PC-9 (cell line): Measurements from ENCODE around the gene LINC00305.

ENCODE experiments used
- EZH2 ChIP-seq: fragments of 200-600 bp; sonication (generic); IDR thresholded peaks from 2 replicates; pipeline ENCODE4 v1.8.0; 2017; ENCODE audit warnings: antibody characterized with exemption, low read depth
- TF ChIP-seq, protein P1 (sequence below): fragments of 200-600 bp; sonication (generic); conservative IDR thresholded peaks from 2 replicates; pipeline ENCODE4 v1.6.1; 2017; ENCODE audit warnings: mixed run types, antibody characterized with exemption, mild to moderate bottlenecking, moderate library complexity

DNA sequence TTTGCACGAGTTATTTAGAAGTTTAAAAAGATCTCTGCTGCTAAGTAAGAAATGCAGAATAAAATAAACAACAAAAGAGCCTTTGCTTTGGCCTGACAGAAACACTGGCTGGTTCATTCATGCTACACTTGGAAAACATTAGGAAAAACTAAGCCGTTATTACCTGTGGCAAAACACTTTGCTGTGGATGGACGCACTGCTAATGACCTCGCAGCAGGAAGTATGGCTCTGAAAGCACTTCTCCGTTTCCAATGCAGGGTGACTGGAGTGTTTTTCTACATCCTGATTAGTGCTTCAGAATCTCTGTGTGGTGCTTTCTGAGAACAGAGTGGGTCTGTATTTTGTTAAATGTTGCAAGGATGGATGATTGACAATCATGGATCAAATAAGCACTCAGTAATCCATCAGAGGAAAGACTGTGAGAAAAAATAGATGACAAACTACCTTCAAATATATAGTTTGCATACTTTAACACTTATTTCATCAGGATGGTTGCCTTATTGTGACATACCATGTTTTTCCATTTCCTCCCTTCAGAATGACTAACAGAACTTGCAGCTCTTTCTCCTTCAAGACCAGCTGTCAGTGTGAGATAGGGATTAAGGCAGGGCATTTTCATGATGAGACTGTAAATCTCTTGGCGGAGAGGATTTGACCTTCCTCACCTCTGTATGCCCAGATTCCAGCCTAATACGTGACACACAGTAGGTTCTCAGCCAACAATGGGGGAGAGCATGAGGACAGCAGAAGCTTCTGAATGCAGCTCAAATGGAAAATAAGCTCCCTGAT, 38.0 kb downstream of the LINC00305 start:
- TF ChIP-seq EZH2: no peak
- TF ChIP-seq, protein P1, sequence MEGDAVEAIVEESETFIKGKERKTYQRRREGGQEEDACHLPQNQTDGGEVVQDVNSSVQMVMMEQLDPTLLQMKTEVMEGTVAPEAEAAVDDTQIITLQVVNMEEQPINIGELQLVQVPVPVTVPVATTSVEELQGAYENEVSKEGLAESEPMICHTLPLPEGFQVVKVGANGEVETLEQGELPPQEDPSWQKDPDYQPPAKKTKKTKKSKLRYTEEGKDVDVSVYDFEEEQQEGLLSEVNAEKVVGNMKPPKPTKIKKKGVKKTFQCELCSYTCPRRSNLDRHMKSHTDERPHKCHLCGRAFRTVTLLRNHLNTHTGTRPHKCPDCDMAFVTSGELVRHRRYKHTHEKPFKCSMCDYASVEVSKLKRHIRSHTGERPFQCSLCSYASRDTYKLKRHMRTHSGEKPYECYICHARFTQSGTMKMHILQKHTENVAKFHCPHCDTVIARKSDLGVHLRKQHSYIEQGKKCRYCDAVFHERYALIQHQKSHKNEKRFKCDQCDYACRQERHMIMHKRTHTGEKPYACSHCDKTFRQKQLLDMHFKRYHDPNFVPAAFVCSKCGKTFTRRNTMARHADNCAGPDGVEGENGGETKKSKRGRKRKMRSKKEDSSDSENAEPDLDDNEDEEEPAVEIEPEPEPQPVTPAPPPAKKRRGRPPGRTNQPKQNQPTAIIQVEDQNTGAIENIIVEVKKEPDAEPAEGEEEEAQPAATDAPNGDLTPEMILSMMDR: no peak
